ENCODE measurements around the gene LMTK2.

The LMTK2 gene

GRCh38 chr7:98097042-98097645, 9.5 kb upstream of the LMTK2 start:
- TF ChIP-seq CTCF (IDR thresholded peaks at IDR 0.05; ENCODE audit: low read depth, low read length): no peak
- in situ Hi-C loops (cut with HindIII; ENCODE audit: low sequenced_read_pairs): no loop called here
- no peak for DNase-seq (ENCODE audit: low read depth, low spot score)
- H3K4me3 ChIP-seq (ENCODE audit: low read depth, low read length): no peak overlapping the region

GRCh38 chr7:98100088-98100487, 6.6 kb upstream of the LMTK2 start:
- in situ Hi-C loops (cut with HindIII; ENCODE audit: low sequenced_read_pairs): no loop called here
- no peak overlapping the region for H3K4me3 ChIP-seq (ENCODE audit: low read depth, low read length)
- no peak for TF ChIP-seq CTCF (IDR thresholded peaks at IDR 0.05; ENCODE audit: low read depth, low read length)

GRCh38 chr7:98102170-98102569, 4.5 kb upstream of the LMTK2 start:
- no peak for DNase-seq (ENCODE audit: low read depth, low spot score)
- H3K4me3 ChIP-seq (ENCODE audit: low read depth, low read length): no peak overlapping the region
- no peak for TF ChIP-seq CTCF (IDR thresholded peaks at IDR 0.05; ENCODE audit: low read depth, low read length)
- in situ Hi-C loops (cut with HindIII; ENCODE audit: low sequenced_read_pairs): no loop called here

More at GRCh38 chr7:98100088-98100487, 6.6 kb upstream of the LMTK2 start:
- DNase-seq (ENCODE audit: low read depth, low spot score): no peak

- TF ChIP-seq CTCF (IDR thresholded peaks at IDR 0.05; ENCODE audit: low read depth, low read length): no peak
- in situ Hi-C loops (cut with HindIII; ENCODE audit: low sequenced_read_pairs): no loop called here
- DNase-seq (ENCODE audit: low read depth, low spot score): no peak
- no peak overlapping the region for H3K4me3 ChIP-seq (ENCODE audit: low read depth, low read length)
Observed at GRCh38 chr7:98105942-98106544, 619 bp upstream of the LMTK2 start.

- in situ Hi-C loops (cut with HindIII; ENCODE audit: low sequenced_read_pairs): no loop called here
- no peak for DNase-seq (ENCODE audit: low read depth, low spot score)
- TF ChIP-seq CTCF (IDR thresholded peaks at IDR 0.05; ENCODE audit: low read depth, low read length): no peak
- H3K4me3 ChIP-seq (ENCODE audit: low read depth, low read length): peak overlapping the region; percentile 74
Observed at GRCh38 chr7:98107313-98107721, 655 bp downstream of the LMTK2 start.

GRCh38 chr7:98110249-98111022, 3.8 kb downstream of the LMTK2 start:
- no peak for DNase-seq (ENCODE audit: low read depth, low spot score)
- no peak for TF ChIP-seq CTCF (IDR thresholded peaks at IDR 0.05; ENCODE audit: low read depth, low read length)
- H3K4me3 ChIP-seq (ENCODE audit: low read depth, low read length): no peak overlapping the region
- in situ Hi-C loops (cut with HindIII; ENCODE audit: low sequenced_read_pairs): no loop called here
